ENCODE data around the gene CLTA.

DNA sequence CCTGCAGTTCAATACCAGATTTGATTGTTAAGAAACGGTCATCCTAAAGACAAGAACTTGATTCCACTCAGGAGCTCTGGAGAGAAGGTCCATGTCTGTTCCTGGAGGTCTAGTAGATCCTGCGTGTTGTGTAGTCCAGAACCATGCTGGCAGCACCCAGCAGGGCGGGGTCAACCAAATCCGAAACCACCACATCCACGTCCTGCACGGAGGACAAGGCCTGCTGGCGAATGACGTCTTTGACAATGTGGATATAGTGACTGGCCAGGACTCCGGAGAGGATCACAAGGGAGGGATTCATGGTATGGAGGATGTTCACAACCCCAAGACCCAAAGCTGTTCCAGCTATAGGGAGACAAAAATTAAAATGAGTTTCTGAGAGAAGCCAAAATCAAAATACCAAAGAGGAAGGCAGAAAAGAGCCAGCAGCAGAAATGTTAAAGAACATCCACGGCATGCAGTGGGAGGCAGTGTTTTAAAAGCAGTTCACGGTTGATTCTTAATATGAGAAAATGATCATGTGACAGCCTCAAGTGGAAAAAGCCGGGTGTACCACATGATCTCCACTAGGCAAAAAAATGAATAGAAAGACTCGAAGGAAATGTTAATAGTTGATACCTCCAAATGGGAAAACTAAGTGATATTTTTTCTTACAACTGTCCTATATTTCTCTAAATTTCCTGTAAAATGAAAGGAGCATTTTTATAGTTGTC is 26.7 kb downstream of the CLTA start:
- TF ChIP-seq, protein P1, sequence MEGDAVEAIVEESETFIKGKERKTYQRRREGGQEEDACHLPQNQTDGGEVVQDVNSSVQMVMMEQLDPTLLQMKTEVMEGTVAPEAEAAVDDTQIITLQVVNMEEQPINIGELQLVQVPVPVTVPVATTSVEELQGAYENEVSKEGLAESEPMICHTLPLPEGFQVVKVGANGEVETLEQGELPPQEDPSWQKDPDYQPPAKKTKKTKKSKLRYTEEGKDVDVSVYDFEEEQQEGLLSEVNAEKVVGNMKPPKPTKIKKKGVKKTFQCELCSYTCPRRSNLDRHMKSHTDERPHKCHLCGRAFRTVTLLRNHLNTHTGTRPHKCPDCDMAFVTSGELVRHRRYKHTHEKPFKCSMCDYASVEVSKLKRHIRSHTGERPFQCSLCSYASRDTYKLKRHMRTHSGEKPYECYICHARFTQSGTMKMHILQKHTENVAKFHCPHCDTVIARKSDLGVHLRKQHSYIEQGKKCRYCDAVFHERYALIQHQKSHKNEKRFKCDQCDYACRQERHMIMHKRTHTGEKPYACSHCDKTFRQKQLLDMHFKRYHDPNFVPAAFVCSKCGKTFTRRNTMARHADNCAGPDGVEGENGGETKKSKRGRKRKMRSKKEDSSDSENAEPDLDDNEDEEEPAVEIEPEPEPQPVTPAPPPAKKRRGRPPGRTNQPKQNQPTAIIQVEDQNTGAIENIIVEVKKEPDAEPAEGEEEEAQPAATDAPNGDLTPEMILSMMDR (IDR thresholded peaks at IDR 0.05; ENCODE audit: low read depth, low read length), result no peak
- TF ChIP-seq EZH2phosphoT487 (IDR thresholded peaks at IDR 0.05; ENCODE audit: low read depth), result no peak
